KMS-11 (cell line): ENCODE data around the gene MAPT.

ENCODE experiments used
- H2AFZ ChIP-seq: fragments of 200-600 bp; sonication (generic); 2 replicates; pipeline ENCODE4 v1.6.1; 2016; ENCODE audit warnings: antibody characterized with exemption, mixed run types, low read depth
- H3K27ac ChIP-seq: fragments of 200-600 bp; sonication (generic); 2 replicates; pipeline ENCODE4 v1.6.1; 2016; ENCODE audit warnings: mild to moderate bottlenecking, mixed run types
- H3K27me3 ChIP-seq: fragments of 200-600 bp; sonication (generic); 2 replicates; pipeline ENCODE4 v1.6.1; 2017; ENCODE audit warnings: mild to moderate bottlenecking, low read depth, mixed run types, moderate library complexity; ENCODE audit not compliant: insufficient read depth
- H3K36me3 ChIP-seq: fragments of 200-600 bp; sonication (generic); 2 replicates; pipeline ENCODE4 v1.6.1; 2017; ENCODE audit warnings: mild to moderate bottlenecking, mixed run types; ENCODE audit not compliant: insufficient read depth
- H3K4me1 ChIP-seq: fragments of 200-600 bp; sonication (generic); 2 replicates; pipeline ENCODE4 v1.6.1; 2016; ENCODE audit warnings: mild to moderate bottlenecking, low read depth, mixed run types; ENCODE audit not compliant: poor library complexity, severe bottlenecking
- H3K4me2 ChIP-seq: fragments of 200-600 bp; sonication (generic); 2 replicates; pipeline ENCODE4 v1.7.0; 2016; ENCODE audit warnings: mild to moderate bottlenecking, mixed run types
- H3K4me3 ChIP-seq: fragments of 200-600 bp; sonication (generic); IDR thresholded peaks from 2 replicates; pipeline ENCODE4 v1.6.1; 2017; ENCODE audit warnings: low read depth, low read length, mixed read lengths; ENCODE audit not compliant: insufficient read depth
- H3K79me2 ChIP-seq: fragments of 200-600 bp; sonication (generic); 2 replicates; pipeline ENCODE4 v1.6.1; 2016; ENCODE audit warnings: low read depth, mixed run types; ENCODE audit not compliant: insufficient read depth
- H3K9ac ChIP-seq: fragments of 200-600 bp; sonication (generic); 2 replicates; pipeline ENCODE4 v1.6.1; 2016; ENCODE audit warnings: mild to moderate bottlenecking, mixed run types
- H4K20me1 ChIP-seq: fragments of 200-600 bp; sonication (generic); 2 replicates; pipeline ENCODE4 v1.6.1; 2016; ENCODE audit warnings: mild to moderate bottlenecking, mixed run types; ENCODE audit not compliant: insufficient read depth
- TF ChIP-seq, protein P1 (sequence below): fragments of 200-600 bp; sonication (generic); conservative IDR thresholded peaks from 2 replicates; pipeline ENCODE4 v1.6.1; 2017; ENCODE audit warnings: low read depth, mild to moderate bottlenecking, antibody characterized with exemption, low read length, moderate library complexity, mixed read lengths

The MAPT gene

DNA sequence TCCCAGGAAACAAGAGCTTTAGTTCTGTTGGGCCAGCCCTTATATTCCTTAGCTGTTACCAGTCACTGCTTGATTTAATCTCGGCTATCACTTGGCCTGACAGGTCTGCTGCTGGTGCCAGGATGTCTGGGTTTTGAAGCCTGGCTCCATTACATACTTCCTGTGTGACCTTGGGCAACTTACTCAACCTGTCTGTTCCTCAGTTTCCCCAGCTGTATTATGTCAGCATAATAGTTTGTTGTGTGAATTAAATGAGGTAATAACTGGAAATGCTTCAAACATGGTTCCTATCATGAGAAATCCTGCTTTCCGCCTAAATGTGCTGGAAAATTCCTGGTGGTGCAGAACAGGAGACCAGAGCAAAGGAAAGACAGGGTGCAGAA, 54.1 kb downstream of the MAPT start:
- Histone ChIP-seq H3K9ac (peak overlapping the region; percentile 64; the same call in 1 of the 2 replicates), H3K4me3 (no peak overlapping the region), H3K27me3 (no peaks in the 10 kb centered on the region), H2AFZ (peak overlapping the region; percentile 68), H3K36me3 (no peaks in the 10 kb centered on the region), H4K20me1 (no peaks in the 10 kb centered on the region), H3K79me2 (no peaks in the 10 kb centered on the region), H3K4me1 (peaks cover 16% of the 10 kb centered on the region), H3K27ac (peak overlapping the region; percentile 54), H3K4me2 (peak overlapping the region; percentile 69)
- TF ChIP-seq, protein P1, sequence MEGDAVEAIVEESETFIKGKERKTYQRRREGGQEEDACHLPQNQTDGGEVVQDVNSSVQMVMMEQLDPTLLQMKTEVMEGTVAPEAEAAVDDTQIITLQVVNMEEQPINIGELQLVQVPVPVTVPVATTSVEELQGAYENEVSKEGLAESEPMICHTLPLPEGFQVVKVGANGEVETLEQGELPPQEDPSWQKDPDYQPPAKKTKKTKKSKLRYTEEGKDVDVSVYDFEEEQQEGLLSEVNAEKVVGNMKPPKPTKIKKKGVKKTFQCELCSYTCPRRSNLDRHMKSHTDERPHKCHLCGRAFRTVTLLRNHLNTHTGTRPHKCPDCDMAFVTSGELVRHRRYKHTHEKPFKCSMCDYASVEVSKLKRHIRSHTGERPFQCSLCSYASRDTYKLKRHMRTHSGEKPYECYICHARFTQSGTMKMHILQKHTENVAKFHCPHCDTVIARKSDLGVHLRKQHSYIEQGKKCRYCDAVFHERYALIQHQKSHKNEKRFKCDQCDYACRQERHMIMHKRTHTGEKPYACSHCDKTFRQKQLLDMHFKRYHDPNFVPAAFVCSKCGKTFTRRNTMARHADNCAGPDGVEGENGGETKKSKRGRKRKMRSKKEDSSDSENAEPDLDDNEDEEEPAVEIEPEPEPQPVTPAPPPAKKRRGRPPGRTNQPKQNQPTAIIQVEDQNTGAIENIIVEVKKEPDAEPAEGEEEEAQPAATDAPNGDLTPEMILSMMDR, result no peak

DNA sequence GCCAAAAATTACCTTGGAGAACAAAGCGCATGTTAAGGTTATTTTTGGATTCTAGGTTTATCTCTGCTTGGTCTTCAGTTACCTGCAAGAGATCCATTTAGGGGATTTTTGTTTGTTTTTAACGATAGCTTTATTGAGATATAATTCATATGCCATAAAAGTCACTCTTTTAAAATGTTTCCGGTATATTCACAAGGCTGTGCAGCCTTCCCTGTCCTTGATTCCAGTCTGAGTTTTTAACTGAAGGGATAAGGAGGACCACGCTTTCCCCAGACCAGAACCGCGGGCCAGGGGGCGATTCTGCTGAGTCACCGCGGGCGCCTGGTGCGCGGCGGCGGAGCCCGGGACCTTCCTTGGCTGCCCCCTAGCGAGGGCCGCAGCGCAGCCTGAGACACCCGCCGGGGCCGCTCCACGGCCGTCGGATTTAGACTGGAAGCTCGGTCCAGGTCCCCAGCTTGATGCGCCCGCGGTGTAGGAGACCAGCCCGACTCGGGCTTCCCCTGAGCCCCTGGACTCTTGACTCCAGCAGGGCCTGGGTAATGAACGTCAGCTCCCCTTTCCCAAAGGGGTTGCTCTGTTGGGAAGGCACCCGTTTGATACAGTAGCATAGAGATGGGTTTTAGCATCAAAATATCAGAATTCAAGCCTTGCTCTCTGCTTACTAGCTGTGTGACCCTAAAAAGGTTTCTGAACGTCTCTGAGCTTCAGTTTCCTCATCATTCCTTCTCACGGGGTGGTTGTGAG, 54.7 kb downstream of the MAPT start:
- Histone ChIP-seq H3K27ac (peak overlapping the region; percentile 54), H3K79me2 (no peaks in the 10 kb centered on the region), H2AFZ (peak overlapping the region; percentile 68), H3K4me3 (no peak overlapping the region), H3K9ac (peak overlapping the region; percentile 64; the same call in 1 of the 2 replicates), H3K4me1 (peaks cover 16% of the 10 kb centered on the region), H4K20me1 (no peaks in the 10 kb centered on the region), H3K36me3 (no peaks in the 10 kb centered on the region), H3K27me3 (no peaks in the 10 kb centered on the region), H3K4me2 (peak overlapping the region; percentile 69)
- TF ChIP-seq, protein P1, result peak; percentile 80

DNA sequence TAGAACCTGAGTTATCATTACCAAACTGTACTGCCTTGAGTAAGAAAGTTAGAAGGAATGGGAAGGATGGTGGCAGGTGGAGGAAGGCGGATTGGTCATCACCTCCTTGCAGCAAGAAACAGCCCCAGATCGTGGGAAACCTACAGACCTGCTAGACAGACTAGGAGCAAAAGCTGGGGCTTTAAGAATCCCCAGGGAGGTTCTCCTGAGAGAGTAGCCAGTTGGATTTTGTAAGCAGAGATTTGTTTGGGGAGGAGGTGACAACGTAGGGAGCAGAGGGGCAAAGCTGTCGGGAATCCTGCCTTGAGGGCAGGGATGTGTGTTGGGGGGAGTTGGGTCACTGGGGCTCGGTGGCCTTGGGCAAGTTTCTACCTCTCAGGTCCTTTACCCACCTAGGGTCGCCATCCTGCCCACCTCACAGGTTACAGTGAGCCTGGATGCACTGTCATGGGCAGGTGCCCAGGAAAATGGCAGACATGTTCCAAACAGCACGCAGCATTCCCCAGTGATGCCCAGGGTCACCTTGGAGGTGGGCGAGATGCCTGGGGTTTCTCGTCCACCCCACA, 55.5 kb downstream of the MAPT start:
- no peaks in the 10 kb centered on the region for H4K20me1 ChIP-seq
- H3K27ac ChIP-seq, result no peak overlapping the region
- no peak overlapping the region for H3K4me3 ChIP-seq
- peak overlapping the region; percentile 68; the same call in 1 of the 2 replicates for H2AFZ ChIP-seq
- TF ChIP-seq, protein P1, result no peak
- H3K4me1 ChIP-seq, result peaks cover 16% of the 10 kb centered on the region
- no peaks in the 10 kb centered on the region for H3K79me2 ChIP-seq
- H3K27me3 ChIP-seq, result no peaks in the 10 kb centered on the region
- no peaks in the 10 kb centered on the region for H3K36me3 ChIP-seq
- peak overlapping the region; percentile 69; the same call in 1 of the 2 replicates for H3K4me2 ChIP-seq
- H3K9ac ChIP-seq, result peak overlapping the region; percentile 64; the same call in 1 of the 2 replicates

DNA sequence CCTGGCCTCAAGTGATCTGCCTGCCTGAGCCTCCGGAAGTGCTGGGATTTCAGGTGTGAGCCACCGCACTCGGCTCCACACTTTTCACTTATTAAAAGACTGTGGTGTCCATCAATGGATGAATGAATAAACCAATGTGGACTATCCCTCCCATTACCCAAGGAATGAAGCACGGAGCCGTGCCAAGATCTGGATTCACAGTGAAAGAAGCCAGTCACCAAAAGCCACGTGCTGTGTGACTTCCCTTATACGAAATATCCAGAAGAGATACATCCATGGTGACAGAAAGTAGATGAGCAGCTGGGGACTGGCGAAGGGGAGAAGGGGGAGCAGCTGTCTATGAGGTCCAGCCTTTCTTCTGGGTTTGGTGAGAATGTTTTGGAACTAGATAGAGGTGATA, 56.5 kb downstream of the MAPT start:
- Histone ChIP-seq H3K4me2 (no peak overlapping the region), H3K27me3 (no peaks in the 10 kb centered on the region), H3K79me2 (no peaks in the 10 kb centered on the region), H3K36me3 (no peaks in the 10 kb centered on the region), H4K20me1 (no peaks in the 10 kb centered on the region), H3K4me3 (no peak overlapping the region), H3K27ac (no peak overlapping the region), H3K4me1 (peaks cover 16% of the 10 kb centered on the region), H2AFZ (no peak overlapping the region), H3K9ac (no peak overlapping the region)
- TF ChIP-seq, protein P1, result no peak
